GM12875 (cell line): ENCODE measurements around the gene LSM2.
"Not testable (repeated sequence)": the region's sequence is repeated elsewhere in the genome, so short reads cannot be mapped to it uniquely, and the experiment has no call there.

Source experiments
- H3K4me3 ChIP-seq: one replicate; pipeline ENCODE4 v1.5.1; 2011; ENCODE audit warnings: low read depth, low read length, control low read depth
- TF ChIP-seq, protein P1 (sequence below): IDR thresholded peaks from 2 replicates; pipeline ENCODE4 v1.5.1; 2011; ENCODE audit warnings: low read depth, mild to moderate bottlenecking, control low read depth, inconsistent platforms, low read length, moderate library complexity, borderline replicate concordance; ENCODE audit not compliant: insufficient read depth

Gene LSM2

GRCh38 chr6:31795616-31796298 is 11.0 kb downstream of the LSM2 start, which contains the start of gene VARS1:
TSS of gene VARS1 (minus strand) at chr6:31795752. CDS start at chr6:31795217, 535 bp downstream.
- H3K4me3 ChIP-seq, result peak within 1 kb of the TSS; percentile 91
- TF ChIP-seq, protein P1, sequence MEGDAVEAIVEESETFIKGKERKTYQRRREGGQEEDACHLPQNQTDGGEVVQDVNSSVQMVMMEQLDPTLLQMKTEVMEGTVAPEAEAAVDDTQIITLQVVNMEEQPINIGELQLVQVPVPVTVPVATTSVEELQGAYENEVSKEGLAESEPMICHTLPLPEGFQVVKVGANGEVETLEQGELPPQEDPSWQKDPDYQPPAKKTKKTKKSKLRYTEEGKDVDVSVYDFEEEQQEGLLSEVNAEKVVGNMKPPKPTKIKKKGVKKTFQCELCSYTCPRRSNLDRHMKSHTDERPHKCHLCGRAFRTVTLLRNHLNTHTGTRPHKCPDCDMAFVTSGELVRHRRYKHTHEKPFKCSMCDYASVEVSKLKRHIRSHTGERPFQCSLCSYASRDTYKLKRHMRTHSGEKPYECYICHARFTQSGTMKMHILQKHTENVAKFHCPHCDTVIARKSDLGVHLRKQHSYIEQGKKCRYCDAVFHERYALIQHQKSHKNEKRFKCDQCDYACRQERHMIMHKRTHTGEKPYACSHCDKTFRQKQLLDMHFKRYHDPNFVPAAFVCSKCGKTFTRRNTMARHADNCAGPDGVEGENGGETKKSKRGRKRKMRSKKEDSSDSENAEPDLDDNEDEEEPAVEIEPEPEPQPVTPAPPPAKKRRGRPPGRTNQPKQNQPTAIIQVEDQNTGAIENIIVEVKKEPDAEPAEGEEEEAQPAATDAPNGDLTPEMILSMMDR, result peak; percentile 91

GRCh38 chr6:31794866-31795615 is 11.7 kb downstream of the LSM2 start:
- TF ChIP-seq, protein P1, result no peak
- H3K4me3 ChIP-seq, result peak overlapping the region; percentile 91

- peak overlapping the region; percentile 91 for H3K4me3 ChIP-seq
- TF ChIP-seq, protein P1, result no peak
These were observed 12.4 kb downstream of the LSM2 start for GRCh38 chr6:31794294-31794865.

- not testable (repeated sequence) for H3K4me3 ChIP-seq
These were observed 12.9 kb downstream of the LSM2 start for GRCh38 chr6:31793927-31794245.

DNA sequence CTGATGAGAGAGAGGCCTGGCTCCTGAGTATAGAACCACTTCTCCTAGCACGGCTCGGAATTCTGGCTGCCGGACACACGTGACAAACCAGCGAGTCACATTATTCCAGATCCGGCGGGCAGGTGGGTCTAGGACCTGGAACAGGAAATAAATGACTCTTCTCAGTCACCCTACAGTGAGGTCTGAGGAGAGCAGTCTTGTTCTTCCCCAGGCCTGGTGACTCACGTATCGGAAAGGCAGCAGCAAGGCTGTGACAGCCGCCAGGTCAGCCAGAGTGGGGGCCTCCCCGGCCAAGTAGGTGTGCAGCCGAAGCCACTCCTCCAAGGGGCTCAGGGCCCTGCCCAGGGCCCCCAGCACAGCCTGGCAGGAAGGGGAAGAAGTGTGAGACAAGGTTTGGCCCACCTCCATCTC is 14.0 kb downstream of the LSM2 start:
- TF ChIP-seq, protein P1, result no peak
- no peak overlapping the region for H3K4me3 ChIP-seq

DNA sequence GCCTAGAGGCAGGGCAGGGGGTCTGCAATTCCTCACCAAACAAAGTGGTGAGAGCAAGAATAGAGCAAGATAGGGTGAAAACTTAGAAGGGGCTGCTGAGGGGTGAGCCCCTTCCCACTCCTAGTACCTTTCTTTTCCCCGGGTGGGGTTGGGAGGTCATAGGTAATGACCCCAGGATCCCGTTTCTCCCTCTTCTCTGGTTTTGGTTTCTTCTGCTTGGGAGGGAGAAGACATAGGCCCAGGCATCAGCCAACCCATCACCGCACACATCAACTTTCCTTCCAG is 14.7 kb downstream of the LSM2 start:
- H3K4me3 ChIP-seq, result no peak overlapping the region
- TF ChIP-seq, protein P1, result no peak

DNA sequence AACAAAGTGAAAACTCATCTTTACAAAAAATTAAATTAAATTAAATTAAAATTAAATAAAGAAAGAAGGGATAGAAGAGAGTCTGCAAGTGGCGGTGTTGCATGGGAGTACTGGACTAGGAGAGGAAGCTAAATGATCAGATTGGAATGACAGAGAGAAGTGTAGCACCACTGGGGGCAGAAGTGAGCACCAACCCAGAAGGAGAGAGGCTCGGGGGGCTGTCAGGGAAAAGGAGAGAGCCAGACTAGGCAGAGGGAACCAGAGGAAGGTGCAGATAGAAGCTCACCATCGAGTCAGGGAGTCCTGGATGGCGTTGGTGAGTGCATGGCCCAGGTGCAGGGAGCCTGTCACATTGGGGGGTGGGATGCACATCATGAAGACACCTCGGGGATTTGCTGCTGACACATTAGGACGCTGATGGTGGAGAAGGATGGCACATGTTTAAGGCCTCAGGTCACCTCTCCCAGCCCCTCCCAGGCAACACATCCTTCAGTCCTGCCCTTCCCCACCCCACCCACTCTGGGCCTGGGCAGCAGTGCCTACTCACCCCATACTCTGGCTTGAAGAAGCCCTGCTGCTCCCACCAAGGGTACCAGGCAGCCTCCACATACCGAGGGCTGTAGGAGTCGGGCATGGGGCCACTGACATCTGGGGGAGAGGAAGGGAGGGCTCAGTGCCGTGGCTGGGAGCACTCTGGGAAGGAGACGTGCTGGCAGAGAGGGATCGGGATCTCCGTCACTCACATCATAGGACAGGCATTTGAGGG is 15.3 kb downstream of the LSM2 start:
- H3K4me3 ChIP-seq, result no peak overlapping the region
- TF ChIP-seq, protein P1, result peak; percentile 69
